HT-29 (cell line): Measurements from ENCODE around the gene UGT1A10. TPM values are rescaled to one million over a fixed set of nuclear protein-coding genes. Genes with fewer than 3 reads are reported as not detected.
"Not testable (repeated sequence)": the region's sequence is repeated elsewhere in the genome, so short reads cannot be mapped to it uniquely, and the experiment has no call there.

Experiments used
- DNase-seq: peaks from one replicate; pipeline ENCODE4 v3.0.0-alpha.2; 2015; ENCODE audit warnings: low spot score
- total RNA-seq: library from RNA; depleted of rRNA; stranded (reverse); fragments of >200 nt; shearing (Covaris generic); gene quantifications from 2 replicates; pipeline ENCODE4 v1.2.3, GENCODE V29; 2014

Gene UGT1A10
- total RNA-seq, 1 experiment from 2014 or later: 150 TPM

DNA sequence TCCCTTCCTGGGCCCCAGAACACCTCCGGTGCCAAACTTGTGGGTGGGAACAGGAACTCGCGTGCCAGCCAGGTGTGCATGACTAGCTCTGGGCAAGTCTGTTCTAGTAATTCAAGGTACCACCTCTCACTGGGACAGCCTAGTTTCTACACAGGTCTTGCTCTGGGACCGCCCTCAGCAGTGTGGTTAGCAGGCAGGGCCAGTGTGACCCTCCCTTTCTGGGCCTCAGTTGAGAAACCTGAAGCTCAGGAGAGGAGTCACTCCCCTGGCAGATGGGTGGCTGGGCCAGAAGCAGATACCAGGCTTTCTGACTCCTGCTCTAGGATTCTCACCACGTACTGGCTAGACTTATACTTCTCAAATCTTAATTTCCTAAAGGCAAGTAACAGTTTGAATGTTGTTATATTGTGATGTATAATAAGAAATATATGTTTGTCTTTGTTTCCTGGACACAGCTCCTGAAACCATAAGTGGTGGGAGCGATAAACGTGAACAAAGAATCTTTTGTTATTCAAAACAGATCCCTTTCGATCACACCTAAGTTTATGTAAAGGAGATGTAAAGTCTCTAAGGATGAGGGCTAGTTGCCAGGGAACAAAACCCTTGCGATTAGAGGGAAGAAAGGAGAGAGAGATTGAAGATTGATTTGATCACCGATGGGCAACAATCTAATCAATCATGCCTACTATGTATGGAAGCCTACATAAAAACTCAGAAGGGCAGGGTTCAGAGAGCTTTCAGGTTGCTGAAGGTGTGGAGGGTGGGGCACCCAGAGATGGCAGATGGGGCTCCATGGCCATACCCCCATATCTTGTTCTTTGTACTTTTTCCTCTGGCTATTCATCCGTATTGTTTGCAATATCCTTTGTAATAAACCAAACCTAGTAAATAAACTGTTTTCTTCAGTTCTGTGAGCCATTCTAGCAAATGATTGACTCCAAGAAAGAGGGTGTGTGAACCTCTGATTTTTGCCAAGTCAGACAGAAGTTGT, 55.5 kb downstream of the UGT1A10 start:
- DNase-seq: peak; percentile 89

DNA sequence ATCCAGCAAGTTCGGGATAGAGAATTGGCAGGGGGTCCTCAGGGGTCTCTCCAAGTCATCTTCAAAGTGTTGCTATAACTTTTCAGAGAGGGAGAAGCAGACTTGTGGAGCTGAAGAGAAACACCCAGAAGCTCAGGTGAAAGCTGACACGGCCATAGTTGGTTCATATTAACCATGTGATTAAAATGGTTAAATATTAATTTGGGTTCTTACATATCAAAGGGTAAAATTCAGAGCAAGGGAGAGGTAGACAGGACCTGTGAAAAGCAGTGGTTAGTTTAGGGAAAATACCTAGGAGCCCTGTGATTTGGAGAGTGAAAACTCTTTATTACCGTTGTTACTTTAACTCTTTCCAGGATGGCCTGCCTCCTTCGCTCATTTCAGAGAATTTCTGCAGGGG, 56.4 kb downstream of the UGT1A10 start, which contains the start of gene UGT1A6:
Gene UGT1A6 (plus strand): TSS at position 243 of the 400 bp plus-strand sequence. CDS start 115 bp downstream, at position 358.
- DNase-seq: peak; percentile 51

DNA sequence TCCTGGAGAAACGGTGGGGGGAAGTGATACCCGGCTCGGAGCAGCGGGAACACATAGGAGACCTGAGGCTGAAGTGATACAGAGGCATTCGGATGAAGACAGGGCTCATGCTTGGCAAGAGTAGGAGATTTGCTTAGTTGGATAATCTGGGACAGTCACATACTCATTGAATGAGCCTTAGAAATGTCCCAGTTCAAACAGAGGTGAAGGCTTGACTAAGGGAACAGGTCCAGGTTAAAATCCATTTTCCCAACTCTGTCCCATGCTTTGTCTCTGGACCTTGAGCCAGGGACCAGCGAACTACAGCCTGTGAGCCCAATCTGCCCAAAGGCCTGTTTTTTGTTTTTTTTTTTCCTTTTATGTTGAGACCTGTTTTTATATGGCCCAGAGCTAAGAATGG, 57.7 kb downstream of the UGT1A10 start:
- no peak for DNase-seq

DNA sequence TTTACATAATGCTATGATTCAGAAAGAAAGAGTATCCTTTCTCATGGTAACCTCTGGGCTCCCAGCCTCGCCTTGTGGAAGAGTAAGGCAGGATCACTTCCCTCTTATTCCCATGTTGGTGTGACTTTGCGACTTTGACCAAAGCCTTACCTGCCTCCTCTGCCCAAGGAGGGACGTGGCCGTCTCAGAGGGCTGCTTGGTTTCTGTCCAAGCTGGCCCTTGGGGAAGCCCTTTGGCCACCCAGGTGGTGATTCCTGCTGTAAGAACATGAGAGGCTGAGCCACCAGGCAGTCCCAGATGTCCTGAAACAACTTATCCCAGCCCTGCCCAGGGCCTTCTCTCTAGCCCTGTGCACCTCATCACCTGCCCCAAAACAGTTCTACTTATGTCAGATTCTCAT, 62.5 kb downstream of the UGT1A10 start:
- DNase-seq: no peak

DNA sequence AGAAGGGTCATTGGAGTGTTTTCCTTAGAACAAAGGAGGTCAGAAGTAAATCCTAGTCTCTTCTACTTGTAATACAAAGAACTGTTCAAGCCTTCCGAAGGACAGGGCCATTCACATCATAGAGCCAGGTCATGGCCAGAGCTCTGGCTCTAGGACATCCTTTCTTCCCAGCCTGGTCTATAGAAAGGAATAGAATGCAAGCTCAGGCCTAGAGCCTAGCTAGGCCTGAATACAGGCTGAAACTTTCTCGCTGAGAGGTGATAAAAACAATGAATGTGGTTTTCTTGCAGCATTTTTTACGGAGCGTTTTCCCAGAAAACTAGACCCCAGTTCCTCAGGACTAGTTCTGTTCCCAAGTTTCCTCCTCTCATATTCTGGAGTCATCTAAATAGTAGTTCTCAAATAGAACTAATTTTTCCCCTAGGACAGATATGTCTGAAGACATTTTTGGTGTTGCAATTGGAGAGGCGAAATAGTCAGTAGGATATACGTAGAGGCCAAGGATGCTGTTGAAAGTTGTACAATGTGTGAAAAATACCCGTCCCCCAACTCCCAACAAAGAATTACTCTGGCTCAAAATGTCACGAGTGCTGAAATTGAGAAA, 63.3 kb downstream of the UGT1A10 start:
- no peak for DNase-seq

DNA sequence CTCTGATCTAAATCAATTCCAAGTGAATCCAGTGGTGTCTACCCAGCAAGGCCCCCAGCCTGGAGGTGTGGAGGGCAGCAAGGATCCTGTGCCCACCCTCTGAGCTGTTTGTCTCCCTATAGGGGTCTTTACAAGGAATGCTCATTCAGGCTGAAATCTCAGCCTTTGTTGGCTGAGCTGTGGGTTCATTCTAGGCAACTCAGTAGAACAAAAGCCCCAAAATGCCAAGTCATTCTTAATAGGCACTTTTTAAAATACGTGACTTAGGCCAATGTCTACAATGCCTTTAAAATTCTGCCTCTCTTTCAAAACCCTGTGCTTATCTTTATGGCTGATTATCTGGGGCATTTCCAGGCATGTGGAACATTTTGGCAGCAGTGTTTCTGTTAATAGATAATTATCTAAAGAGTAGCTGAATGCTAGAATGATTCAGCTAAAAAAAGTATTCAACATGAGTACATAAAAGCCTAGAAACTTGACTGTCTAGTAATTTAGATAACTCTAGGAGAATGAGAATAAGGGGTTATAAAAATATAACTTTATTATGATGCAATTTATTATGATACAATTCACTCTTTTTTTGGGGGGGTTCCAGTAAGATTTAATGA, 63.9 kb downstream of the UGT1A10 start:
- peak; percentile 75 for DNase-seq

DNA sequence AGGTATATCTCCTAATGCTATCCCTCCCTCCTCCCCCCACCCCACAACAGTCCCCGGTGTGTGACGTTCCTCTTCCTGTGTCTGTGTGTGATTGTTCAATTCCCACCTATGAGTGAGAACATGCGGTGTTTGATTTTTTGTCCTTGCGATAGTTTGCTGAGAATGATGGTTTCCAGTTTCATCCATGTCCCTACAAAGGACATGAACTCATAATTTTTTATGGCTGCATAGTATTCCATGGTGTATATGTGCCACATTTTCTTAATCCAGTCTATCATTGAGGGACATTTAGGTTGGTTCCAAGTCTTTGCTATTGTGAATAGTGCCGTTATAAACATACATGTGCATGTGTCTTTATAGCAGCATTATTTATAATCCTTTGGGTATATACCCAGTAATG, 64.6 kb downstream of the UGT1A10 start:
- not testable (repeated sequence) for DNase-seq

DNA sequence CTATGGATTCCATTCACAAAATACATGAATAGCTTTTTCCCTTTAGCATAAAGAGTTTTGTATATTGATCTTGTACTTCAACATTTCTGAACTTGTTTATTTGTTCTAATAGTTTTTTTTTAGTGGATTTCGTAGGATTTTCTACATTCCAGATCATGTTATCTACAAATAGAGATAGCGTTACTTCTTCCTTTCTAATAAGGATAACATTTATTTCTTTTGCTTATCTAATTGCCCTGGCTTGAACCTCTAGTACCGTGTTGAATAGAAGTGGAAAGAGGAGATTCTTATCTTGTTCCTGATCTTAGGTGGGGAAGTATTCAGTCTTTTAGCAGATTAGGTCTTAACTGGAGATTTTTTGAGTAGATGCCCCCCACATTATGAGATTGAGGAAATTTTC, 66.0 kb downstream of the UGT1A10 start:
- no peak for DNase-seq

DNA sequence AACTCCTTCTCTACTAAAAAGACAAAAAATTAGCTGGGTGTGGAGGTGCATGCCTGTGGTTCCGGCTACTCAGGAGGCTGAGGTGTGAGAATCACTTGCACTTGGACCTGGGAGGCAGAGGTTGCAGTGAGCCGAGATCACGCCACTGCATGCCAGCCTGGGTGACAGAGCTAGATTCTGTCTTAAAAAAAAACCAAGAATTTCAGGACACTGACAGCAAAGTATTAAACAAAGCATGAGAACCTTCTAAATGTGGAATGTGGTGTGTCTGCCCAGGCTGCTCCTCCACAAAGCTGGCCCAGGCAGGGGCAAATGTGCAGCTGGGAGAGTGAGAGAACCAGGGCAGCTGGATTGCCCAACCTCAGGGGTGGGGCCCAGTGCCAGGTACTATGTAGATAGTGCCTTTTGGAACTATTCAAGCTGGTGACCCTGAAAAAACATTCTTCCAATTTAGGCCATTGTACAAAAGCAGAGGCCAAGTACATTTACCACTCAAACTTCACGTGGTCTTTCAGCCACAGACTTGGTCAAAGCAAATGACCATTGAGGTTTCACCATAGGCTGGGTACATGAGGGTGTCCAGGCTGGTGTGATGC, 69.8 kb downstream of the UGT1A10 start:
- DNase-seq: no peak

DNA sequence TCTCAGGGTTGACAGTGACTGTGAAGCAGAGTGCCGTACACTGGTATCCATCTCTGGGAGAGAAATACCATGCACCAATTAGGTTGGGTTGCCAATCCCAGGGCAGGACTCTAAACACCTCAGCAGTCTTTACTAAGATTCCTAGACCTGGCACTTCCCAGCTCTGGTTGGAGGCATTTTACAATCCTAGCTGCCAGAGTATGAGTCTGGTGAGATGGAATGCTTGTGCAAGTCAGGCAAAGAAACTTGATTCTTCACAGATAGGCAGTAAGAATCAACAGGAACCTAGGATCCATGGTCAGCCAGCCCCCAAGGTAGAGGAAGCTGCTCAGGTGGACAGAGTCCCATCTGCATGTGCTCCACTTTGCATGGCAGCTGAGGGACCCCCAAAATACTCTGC, 70.5 kb downstream of the UGT1A10 start:
- DNase-seq: no peak

DNA sequence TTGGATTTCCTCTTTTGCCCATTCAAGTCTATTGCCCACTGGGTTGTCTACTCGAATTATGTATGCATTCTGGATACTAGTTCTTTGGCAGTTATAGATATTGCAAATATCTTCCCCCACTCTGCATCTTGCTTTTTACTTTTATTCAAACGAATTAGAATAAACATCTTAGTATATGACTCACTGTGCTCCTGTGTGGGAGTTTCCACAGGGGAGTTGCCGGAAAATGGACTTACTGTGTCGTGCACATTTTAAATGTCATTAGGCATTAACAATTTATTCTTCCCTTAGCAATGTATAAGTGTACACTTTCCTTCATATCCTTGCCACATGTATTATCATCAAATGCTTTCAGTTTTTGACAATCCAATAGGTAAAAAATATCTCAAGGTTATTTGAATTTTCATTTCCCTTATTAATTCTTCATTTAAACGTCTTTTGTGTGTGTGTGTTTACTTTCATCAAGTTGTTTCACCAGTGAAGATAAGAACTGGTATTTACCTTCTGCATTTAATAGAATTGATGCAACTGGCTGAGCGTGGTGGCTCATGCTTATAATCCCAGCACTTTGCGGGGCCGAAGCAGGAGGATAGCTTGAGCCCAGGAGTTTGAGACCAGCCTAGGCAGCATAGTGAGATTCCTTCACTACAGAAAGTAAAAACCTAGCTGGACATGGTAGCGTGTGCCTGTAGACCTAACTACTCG, 71.8 kb downstream of the UGT1A10 start:
- DNase-seq: no peak

DNA sequence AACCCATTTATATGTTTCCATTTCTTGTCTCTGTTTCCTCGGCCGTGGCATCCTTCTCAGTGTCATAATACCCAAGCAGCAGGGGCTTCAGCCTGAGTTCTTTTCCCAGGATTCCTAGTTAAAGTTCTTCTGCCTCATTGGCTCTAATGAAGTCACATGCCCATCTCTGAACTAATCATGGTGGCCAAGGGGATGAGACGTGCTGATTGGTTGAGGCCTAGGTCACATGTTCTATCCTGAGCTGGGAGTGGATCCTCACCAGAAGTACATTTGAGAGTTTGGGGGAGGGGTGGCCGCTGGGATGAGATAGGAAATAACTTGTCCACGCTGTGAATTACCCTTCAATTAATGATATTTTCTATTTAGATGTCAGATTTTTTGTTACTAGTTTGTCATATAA, 72.7 kb downstream of the UGT1A10 start:
- DNase-seq: no peak

DNA sequence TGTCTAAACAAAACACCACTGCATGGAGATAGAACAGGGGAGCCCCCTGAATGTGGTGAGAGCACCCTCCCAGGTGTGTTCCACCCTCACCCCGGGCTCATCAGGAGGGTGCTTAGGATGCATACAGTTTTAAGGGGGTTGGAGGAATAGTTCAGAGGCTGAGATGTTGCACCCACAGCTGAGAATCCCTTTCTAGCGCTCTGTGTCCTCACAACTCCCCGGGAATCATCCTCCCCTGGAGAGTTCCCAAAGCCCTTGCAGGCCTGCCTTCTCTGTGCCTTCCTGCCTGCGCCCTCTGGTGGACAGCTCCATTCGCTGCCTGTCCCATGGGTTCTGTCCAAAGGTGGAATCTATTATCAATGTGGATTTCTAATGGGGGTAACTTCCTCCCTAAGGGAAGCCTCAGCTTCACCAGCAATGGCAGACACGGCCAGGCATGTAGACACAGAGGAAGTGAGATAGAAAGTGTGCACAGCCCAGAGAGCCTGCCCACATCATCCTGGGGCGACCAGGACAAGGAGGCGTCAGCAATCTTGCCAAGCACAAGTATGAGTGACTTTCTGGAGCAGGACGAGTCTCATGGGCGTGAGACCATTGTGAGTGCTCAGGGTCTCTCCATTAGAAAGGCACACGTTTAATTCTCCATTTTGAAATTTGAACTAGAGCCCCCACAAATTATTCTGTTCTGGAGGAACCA, 75.2 kb downstream of the UGT1A10 start:
- DNase-seq: peak; percentile 92

DNA sequence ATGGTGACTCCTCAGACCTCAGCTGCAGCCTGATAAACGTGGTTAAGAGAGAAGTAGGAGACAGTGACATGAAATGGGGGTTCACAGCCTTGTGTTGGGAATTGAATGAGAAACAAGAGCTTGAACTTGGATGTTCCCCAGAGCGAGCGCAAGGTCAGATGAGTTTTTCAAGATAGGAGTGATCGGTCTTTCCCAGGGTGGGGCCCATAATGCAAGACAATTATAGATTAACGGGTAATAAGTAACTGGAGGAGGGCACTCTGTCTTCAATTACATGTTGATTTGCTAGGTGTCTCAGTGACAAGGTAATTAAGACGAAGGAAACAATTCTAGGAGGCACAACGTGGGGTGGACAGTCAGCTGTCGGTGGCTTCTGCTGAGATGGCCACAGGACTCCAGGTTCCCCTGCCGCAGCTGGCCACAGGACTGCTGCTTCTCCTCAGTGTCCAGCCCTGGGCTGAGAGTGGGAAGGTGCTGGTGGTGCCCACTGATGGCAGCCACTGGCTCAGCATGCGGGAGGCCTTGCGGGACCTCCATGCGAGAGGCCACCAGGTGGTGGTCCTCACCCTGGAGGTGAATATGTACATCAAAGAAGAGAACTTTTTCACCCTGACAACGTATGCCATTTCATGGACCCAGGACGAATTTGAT, 76.5 kb downstream of the UGT1A10 start, which contains the start of gene UGT1A5:
Gene UGT1A5 (plus strand): TSS at position 297 of the 651 bp plus-strand sequence. CDS start 85 bp downstream, at position 382.
- DNase-seq: no peak

DNA sequence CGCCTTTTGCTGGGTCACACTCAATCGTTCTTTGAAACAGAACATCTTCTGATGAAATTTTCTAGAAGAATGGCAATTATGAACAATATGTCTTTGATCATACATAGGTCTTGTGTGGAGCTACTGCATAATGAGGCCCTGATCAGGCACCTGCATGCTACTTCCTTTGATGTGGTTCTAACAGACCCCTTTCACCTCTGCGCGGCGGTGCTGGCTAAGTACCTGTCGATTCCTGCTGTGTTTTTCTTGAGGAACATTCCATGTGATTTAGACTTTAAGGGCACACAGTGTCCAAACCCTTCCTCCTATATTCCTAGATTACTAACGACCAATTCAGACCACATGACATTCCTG, 77.0 kb downstream of the UGT1A10 start:
- DNase-seq: no peak

DNA sequence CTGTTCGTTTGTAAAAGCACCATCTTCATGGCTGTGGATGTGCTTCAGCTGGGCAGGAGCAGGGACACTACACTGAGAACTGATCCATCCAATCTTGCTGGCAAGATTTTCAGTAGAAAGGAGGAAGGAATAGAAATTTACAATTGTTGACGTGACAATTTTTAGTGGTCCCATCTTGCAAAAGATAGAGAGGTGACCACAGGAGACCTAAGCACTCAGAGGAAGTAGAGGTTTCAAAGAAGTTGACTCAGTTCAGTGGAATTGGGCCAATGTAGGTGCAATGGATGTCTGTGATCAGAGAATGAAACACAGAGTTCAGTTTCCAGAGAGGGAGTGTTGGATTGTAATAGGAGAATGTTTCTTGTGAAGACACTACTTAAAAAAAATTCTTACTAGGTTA, 77.9 kb downstream of the UGT1A10 start:
- no peak for DNase-seq

DNA sequence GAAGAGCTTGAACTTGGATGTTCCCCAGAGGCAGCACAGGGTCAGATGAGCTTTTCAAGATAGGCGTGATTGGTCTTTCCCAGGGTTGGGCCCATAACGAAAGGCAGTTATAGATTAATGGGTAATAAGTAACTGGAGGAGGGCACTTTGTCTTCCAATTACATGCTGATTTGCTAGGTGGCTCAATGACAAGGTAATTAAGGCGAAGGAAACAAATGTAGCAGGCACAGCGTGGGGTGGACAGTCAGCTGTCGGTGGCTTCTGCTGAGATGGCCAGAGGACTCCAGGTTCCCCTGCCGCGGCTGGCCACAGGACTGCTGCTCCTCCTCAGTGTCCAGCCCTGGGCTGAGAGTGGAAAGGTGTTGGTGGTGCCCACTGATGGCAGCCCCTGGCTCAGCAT, 82.3 kb downstream of the UGT1A10 start, which contains the start of gene UGT1A4:
Gene UGT1A4 (plus strand): TSS at position 185 of the 400 bp plus-strand sequence. CDS start 85 bp downstream, at position 270.
- no peak for DNase-seq

DNA sequence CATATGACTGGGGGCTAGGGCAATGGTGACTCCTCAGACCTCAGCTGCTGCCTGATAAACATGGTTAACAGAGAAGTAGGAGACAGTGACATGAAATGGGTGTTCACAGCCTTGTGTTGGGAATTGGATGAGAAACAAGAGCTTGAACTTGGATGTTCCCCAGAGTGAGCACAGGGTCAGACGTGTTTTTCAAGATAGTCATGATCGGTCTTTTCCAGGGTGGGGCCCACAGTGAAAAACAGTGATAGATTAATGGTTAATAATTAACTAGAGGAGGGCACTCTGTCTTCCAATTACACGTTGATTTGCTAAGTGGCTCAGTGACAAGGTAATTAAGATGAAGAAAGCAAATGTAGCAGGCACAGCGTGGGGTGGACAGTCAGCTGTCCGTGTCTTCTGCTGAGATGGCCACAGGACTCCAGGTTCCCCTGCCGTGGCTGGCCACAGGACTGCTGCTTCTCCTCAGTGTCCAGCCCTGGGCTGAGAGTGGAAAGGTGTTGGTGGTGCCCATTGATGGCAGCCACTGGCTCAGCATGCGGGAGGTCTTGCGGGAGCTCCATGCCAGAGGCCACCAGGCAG, 92.6 kb downstream of the UGT1A10 start, which contains the start of gene UGT1A3:
Gene UGT1A3 (plus strand): TSS at position 320 of the 579 bp plus-strand sequence. CDS start 85 bp downstream, at position 405.
- DNase-seq: no peak
